IPS DF 4.7 (cell line): ENCODE measurements around the gene TRPV3.
"Not testable (repeated sequence)": the region's sequence is repeated elsewhere in the genome, so short reads cannot be mapped to it uniquely, and the experiment has no call there.

Source experiments
- DNase-seq: peaks from one replicate; pipeline ENCODE4 v3.0.0-alpha.2; 2013; ENCODE audit warnings: low spot score; ENCODE audit errors: extremely low read depth

Gene TRPV3

GRCh38 chr17:3557768-3558583 lies at the start of gene TRPV3:
Gene TRPV3 (minus strand): TSS chr17:3557812. CDS start chr17:3554850, 2,962 bp downstream.
- no peak for DNase-seq

DNA sequence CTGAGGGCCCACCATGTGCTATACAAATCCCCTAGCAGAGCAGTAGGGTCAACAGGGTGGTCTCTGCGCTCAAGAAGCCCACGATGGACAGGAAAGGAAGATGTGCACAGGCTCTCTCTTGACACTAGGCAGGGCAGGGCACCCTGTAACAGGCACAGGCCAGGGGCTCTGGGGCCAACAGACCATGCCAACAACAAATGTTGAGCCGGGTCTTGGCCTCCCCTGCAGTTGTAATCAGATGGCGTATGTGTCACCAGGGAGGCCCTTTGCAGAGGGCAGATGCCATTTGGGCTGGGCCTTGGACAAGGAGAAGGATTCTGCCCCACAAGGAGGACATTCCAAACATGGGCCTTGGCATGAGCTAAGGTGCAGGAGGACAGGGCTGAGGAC lies 46.3 kb upstream of the TRPV3 start:
- DNase-seq, result no peak

DNA sequence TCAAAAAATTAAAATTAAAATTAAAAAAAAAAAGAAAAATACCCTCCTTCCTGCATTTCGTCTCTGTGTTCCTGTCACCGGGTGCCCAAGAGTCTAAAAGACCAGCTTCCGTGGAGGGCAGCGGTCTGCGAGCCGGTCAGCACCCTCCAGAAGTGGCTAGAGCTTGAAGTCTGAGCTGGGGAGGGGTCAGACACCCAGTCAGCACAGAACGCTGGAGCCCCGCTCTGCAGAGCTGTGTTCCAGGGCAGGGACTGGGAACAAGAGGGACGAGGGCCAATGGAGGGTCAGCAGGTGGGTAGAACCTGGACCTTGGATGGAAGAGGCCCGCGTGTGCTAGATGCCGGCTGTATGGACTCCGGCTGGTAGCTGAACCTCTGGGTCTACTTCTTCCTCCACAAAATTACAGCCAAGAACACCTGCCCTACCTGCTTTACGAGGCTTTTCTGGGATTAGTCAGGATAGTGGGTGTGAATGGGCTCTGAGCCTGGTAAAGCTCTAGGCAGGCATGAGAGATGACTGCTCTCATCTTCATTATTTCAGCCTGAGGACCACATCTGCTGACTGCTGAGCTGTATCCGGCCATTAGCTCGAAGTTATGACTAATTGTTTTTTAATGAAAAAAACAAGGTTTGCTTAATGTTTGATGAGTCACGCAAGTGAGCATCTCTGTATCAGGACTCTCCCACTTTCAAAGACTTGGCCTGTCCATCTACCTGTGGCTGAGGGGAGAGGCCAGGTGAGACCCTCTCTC lies 45.7 kb upstream of the TRPV3 start:
- DNase-seq, result no peak

DNA sequence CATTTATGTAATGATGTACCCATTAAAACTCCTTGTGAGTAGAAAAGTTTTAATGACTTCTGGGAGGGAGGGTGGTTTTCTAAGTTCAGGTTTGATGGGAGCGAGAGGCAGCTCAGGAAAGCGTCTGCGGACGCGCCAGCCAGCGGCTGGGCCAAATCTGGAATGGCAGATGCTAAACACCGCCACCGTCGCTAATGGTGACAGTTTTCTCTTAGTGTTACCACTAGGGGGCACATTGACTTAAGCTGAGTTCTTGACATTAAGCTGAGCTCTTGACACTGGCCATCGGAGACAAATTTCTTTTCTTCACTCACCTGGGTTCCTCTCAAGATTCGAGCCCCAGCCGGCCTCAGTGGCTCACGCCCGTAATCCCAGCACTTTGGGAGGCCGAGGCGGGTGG lies 44.9 kb upstream of the TRPV3 start:
- DNase-seq, result peak; percentile 28

GRCh38 chr17:3600529-3601205 lies 43.1 kb upstream of the TRPV3 start:
- DNase-seq, result no peak

GRCh38 chr17:3598078-3598477 lies 40.5 kb upstream of the TRPV3 start:
- DNase-seq, result no peak

GRCh38 chr17:3596804-3597464 lies 39.3 kb upstream of the TRPV3 start:
- no peak for DNase-seq

DNA sequence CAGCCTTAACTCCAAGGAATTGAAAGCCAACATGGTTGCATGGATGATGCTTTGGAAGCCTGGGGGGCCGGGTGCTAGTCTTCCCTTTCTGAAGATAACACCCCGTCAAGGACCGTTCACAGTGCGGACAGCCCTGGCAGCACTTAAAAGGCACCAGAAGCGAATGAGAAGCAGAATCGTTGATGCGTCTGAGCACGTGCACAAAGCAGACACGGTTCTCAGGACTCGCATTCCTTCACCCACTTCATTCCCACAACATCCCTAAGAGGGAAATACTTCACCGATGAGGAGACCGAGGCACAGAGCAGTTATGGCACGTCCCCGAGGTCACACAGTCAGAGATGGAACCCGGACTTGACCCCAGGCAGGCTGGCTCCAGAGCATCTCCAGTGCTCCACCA lies 37.4 kb upstream of the TRPV3 start:
- DNase-seq, result no peak

- no peak for DNase-seq
These were observed 36.6 kb upstream of the TRPV3 start for GRCh38 chr17:3594051-3594800.

DNA sequence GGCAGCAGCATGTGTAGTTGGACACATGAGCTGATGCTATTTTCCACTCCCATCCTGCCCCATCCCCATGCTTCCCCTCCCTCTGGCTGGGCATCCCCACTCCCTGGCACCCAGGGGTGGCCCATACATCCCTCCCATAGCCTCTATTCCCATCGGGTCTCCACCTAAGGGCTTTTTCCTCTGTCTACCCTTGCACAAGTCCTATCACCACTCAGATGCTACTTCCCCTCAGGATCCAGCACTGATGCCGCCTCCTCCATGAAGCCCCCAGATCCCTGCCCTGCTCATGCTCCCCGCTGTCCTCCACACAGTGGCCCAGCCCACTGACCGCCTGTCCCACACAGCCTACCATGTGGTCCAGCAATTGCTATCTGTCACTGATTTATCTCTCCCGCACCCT lies 35.8 kb upstream of the TRPV3 start:
- DNase-seq, result no peak

GRCh38 chr17:3592216-3592860 lies 34.7 kb upstream of the TRPV3 start:
- no peak for DNase-seq

GRCh38 chr17:3590768-3591167 lies 33.2 kb upstream of the TRPV3 start:
- no peak for DNase-seq

DNA sequence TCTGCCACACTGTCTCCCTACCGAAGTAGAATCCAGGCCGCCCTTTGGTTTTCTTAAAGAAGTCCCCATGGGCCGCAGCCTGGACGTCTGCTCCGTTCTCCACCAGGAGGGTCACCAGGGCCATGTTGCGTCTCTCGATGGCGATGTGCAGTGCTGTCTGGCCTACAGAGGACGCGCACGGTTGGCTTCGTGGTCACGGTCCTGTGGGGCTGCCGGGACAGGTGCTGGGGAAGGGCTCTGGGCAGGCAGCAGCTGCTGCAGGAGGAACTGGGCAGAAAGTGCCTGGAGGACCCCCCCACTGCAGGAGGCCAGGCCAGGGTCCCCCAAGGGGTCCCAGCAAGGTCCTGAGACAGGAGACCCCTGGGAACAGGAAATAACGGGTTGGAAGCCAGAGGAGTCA lies 32.6 kb upstream of the TRPV3 start:
- DNase-seq, result no peak

DNA sequence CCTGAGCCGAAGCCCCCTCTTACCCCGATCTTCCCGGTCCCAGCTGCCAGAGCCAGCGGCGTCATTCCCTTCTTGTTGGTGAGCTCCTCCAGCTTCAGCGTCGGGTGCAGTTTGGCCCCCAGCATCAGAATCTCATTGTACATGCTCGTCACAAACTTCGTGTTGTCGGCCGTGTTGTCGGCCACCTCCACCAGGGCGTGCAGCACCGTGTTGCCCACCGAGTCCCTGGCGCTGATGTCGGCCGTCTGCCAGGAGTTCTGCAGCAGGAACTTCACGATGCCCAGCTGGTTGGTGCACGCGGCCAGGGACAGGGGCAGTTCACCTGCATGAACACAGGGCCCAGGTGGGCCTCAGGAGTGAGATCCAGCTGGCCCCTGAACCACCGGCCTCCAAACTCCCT lies 32.2 kb upstream of the TRPV3 start:
- DNase-seq, result no peak

GRCh38 chr17:3585826-3586225 lies 28.2 kb upstream of the TRPV3 start:
- no peak for DNase-seq

- DNase-seq, result no peak
These were observed 25.8 kb upstream of the TRPV3 start for GRCh38 chr17:3583456-3583855.

GRCh38 chr17:3582915-3583314 lies 25.3 kb upstream of the TRPV3 start:
- DNase-seq, result no peak

- not testable (repeated sequence) for DNase-seq
These were observed 21.1 kb upstream of the TRPV3 start for GRCh38 chr17:3578667-3579066.

GRCh38 chr17:3576970-3577369 lies 19.4 kb upstream of the TRPV3 start:
- DNase-seq, result no peak

DNA sequence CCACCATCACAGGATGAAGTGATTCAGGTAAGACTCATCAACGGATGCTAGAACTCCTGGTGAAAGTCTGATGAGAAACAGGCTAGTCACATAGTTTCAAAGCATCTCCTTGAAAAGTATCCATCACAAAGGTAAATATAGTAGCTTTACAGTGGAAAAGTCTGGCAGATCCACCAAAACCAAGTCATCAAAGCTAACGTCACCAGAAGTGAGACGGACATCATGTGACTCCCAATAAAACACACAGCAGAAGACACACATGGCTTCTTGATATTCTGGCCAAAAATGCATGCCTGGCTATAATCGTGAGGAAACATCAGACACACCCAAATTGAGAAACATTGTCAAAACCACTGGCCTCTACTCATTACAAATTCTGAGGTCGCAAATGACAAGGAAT lies 17.9 kb upstream of the TRPV3 start:
- DNase-seq, result no peak
